Activated CD4-positive, CD25-positive, alpha-beta regulatory T cell treated with anti-CD3 and anti-CD28 coated beads, Interleukin-2, amount 50 U/mL, for 16 hours (primary cell): ENCODE measurements around the gene FCHO2.

Experiments used
- DNase-seq: peaks from one replicate; pipeline ENCODE4 v3.0.0-alpha.2; 2020; ENCODE audit warnings: low read depth, low spot score

Gene FCHO2

GRCh38 chr5:73028991-73029595, 73.3 kb downstream of the FCHO2 start:
- no peak for DNase-seq

- DNase-seq = no peak
These were observed 74.7 kb downstream of the FCHO2 start for GRCh38 chr5:73030531-73030930.

GRCh38 chr5:73030995-73031394, 75.2 kb downstream of the FCHO2 start:
- no peak for DNase-seq

- no peak for DNase-seq
These were observed 76.0 kb downstream of the FCHO2 start for GRCh38 chr5:73031839-73032238.

GRCh38 chr5:73032635-73033034, 76.8 kb downstream of the FCHO2 start:
- DNase-seq = no peak

- DNase-seq = no peak
These were observed 81.7 kb downstream of the FCHO2 start for GRCh38 chr5:73037545-73037944.

GRCh38 chr5:73039082-73039481, 83.2 kb downstream of the FCHO2 start:
- no peak for DNase-seq

GRCh38 chr5:73042993-73043392, 87.2 kb downstream of the FCHO2 start:
- DNase-seq = no peak

GRCh38 chr5:73044546-73044945, 88.7 kb downstream of the FCHO2 start:
- no peak for DNase-seq

- no peak for DNase-seq
These were observed 89.8 kb downstream of the FCHO2 start for GRCh38 chr5:73045623-73046022.

GRCh38 chr5:73061593-73061992, 105.8 kb downstream of the FCHO2 start:
- DNase-seq = no peak

GRCh38 chr5:73066466-73066865, 110.6 kb downstream of the FCHO2 start:
- no peak for DNase-seq

GRCh38 chr5:73067213-73067612, 111.4 kb downstream of the FCHO2 start:
- no peak for DNase-seq

GRCh38 chr5:73081093-73081492, 125.3 kb downstream of the FCHO2 start:
- no peak for DNase-seq

GRCh38 chr5:73088026-73088425, 132.2 kb downstream of the FCHO2 start:
- no peak for DNase-seq

GRCh38 chr5:73093943-73094342, 138.1 kb downstream of the FCHO2 start:
- no peak for DNase-seq

GRCh38 chr5:73094415-73094814, 138.6 kb downstream of the FCHO2 start:
- DNase-seq = no peak

GRCh38 chr5:73095564-73096238, 139.9 kb downstream of the FCHO2 start:
- no peak for DNase-seq

GRCh38 chr5:73096239-73096575, 140.4 kb downstream of the FCHO2 start:
- DNase-seq = no peak

GRCh38 chr5:73097740-73098139, 141.9 kb downstream of the FCHO2 start:
- DNase-seq = no peak

- no peak for DNase-seq
These were observed 144.3 kb downstream of the FCHO2 start for GRCh38 chr5:73100109-73100508.

- no peak for DNase-seq
These were observed 148.0 kb downstream of the FCHO2 start for GRCh38 chr5:73103870-73104299.

- no peak for DNase-seq
These were observed 148.5 kb downstream of the FCHO2 start for GRCh38 chr5:73104326-73104725.

GRCh38 chr5:73106335-73106734, 150.5 kb downstream of the FCHO2 start:
- no peak for DNase-seq
